Esophagus squamous epithelium (tissue), 5 donors: Measurements from ENCODE around the gene CDK6. TPM values are rescaled to one million over a fixed set of nuclear protein-coding genes. Genes with fewer than 3 reads are reported as not detected.

Experiments
- DNase-seq: peaks from one replicate; lab custom pipeline; 2025; lab: John Stamatoyannopoulos, UW
- H3K27ac ChIP-seq, 4 donors: fragments of 200-600 bp; sonication (generic); one replicate each; pipeline ENCODE4 v1.5.1; 2016 to 2019; ENCODE audit warnings: mild to moderate bottlenecking in 1 of 4
- H3K27me3 ChIP-seq, 4 donors: fragments of 200-600 bp; sonication (generic); 1 replicate in 3 of 4; 2 replicates in 1 of 4; pipeline versions ENCODE4 v1.5.1 to v1.6.0; 2017 to 2021; ENCODE audit warnings: antibody characterized with exemption in 1 of 4
- H3K36me3 ChIP-seq, 3 donors: fragments of 200-600 bp; sonication (generic); one replicate each; pipeline ENCODE4 v1.5.1; 2016 to 2019
- H3K4me1 ChIP-seq, 3 donors: fragments of 200-600 bp; sonication (generic); one replicate each; pipeline ENCODE4 v1.5.1; 2017 to 2019
- H3K4me3 ChIP-seq, 4 donors: fragments of 200-600 bp; sonication (generic); 1 replicate in 3 of 4; 2 replicates in 1 of 4; pipeline ENCODE4 v1.5.1; 2016 to 2019; ENCODE audit warnings: mild to moderate bottlenecking in 2 of 4, moderate library complexity in 1 of 4
- H3K9me3 ChIP-seq, 3 donors: fragments of 200-600 bp; sonication (generic); one replicate each; pipeline ENCODE4 v1.5.1; 2016 to 2019
- CTCF ChIP-seq, 6 experiments: fragments of 450-650 bp in 4 of 6; fragments of 200-600 bp in 2 of 6; sonication (generic) in 2 of 6; IDR thresholded peaks; one replicate each; pipeline ENCODE4 v1.5.1; 2016 to 2019; ENCODE audit warnings: antibody characterized with exemption in 6 of 6, mild to moderate bottlenecking in 4 of 6, moderate library complexity in 4 of 6
- POLR2A ChIP-seq, 4 donors: fragments of 450-650 bp; IDR thresholded peaks; one replicate each; pipeline ENCODE4 v1.6.1; 2017; ENCODE audit warnings: antibody characterized with exemption in 4 of 4, mild to moderate bottlenecking in 4 of 4, moderate library complexity in 3 of 4
- WGBS, 2 donors: methylation state at CpG; one replicate each; pipeline ENCODE4 v1.1.5; 2018; 5-methylcytosine and 5-hydroxymethylcytosine counted together
- intact Hi-C: fragments of 100-400 bp; cut with DNase I; formaldehyde crosslinking; loops from one replicate; pipeline ENCODE4 v1.15.0; 2022
- total RNA-seq, 4 donors: library from RNA; depleted of rRNA; stranded (reverse); fragments of >200 nt; gene quantifications; one replicate each; pipeline ENCODE4 v1.1.0, GENCODE V29; 2016
- donor health status: DM: yes; HTN: yes; CAD: no.

Gene CDK6
- total RNA-seq, 4 donors from 2014 or later = 15.6 to 59.2 (median 32.4) TPM

- Histone ChIP-seq H3K4me3 (no peak overlapping the region), H3K27ac (no peak overlapping the region), H3K4me1 (peaks cover 0 to 25% (median 3%) of the 10 kb centered on the region in 3 donors), H3K36me3 (no peaks in the 10 kb centered on the region), H3K27me3 (no peaks in the 10 kb centered on the region), H3K9me3 (no peaks in the 10 kb centered on the region)
- intact Hi-C loops = no loop called here
- DNase-seq = no peak
- 80 to 84% methylated on average over 3 of the region's 3 CpGs for WGBS, 2 donors
- TF ChIP-seq POLR2A (IDR thresholded peaks at IDR 0.05) (no peak), CTCF (IDR thresholded peaks at IDR 0.05) (no peak)
These were observed 122.1 kb downstream of the CDK6 start for GRCh38 chr7:92714280-92714679.

GRCh38 chr7:92709912-92710311 lies 126.5 kb downstream of the CDK6 start:
- DNase-seq = no peak
- H3K27ac ChIP-seq = no peak overlapping the region
- H3K27me3 ChIP-seq = no peaks in the 10 kb centered on the region
- intact Hi-C loops = no loop called here
- H3K4me1 ChIP-seq = peaks cover 0 to 7% (median 0%) of the 10 kb centered on the region in 3 donors
- no peaks in the 10 kb centered on the region for H3K9me3 ChIP-seq
- H3K36me3 ChIP-seq = no peaks in the 10 kb centered on the region
- WGBS, 2 donors = 88 to 96% methylated on average over 4 of the region's 4 CpGs
- TF ChIP-seq CTCF (IDR thresholded peaks at IDR 0.05) = no peak
- no peak for TF ChIP-seq POLR2A (IDR thresholded peaks at IDR 0.05)
- H3K4me3 ChIP-seq = no peak overlapping the region

- 74 to 76% methylated on average over 2 of the region's 2 CpGs for WGBS, 2 donors
These were observed 127.2 kb downstream of the CDK6 start for GRCh38 chr7:92709150-92709549.

GRCh38 chr7:92708111-92709042 lies 128.0 kb downstream of the CDK6 start:
- H3K4me1 ChIP-seq = peaks cover 0 to 7% (median 0%) of the 10 kb centered on the region in 3 donors
- TF ChIP-seq CTCF (IDR thresholded peaks at IDR 0.05) (no peak), POLR2A (IDR thresholded peaks at IDR 0.05) (no peak)
- no peak overlapping the region for H3K27ac ChIP-seq
- WGBS, 2 donors = 78 to 83% methylated on average over 5 of the region's 5 CpGs
- no peaks in the 10 kb centered on the region for H3K9me3 ChIP-seq
- no peaks in the 10 kb centered on the region for H3K27me3 ChIP-seq
- no peak for DNase-seq
- intact Hi-C loops = no loop called here
- H3K4me3 ChIP-seq = no peak overlapping the region
- no peaks in the 10 kb centered on the region for H3K36me3 ChIP-seq

More at GRCh38 chr7:92709150-92709549, 127.2 kb downstream of the CDK6 start:
- Histone ChIP-seq H3K9me3 (no peaks in the 10 kb centered on the region), H3K27ac (no peak overlapping the region), H3K4me3 (no peak overlapping the region), H3K4me1 (peaks cover 0 to 7% (median 0%) of the 10 kb centered on the region in 3 donors), H3K27me3 (no peaks in the 10 kb centered on the region), H3K36me3 (no peaks in the 10 kb centered on the region)
- DNase-seq = no peak
- intact Hi-C loops = no loop called here
- TF ChIP-seq POLR2A (IDR thresholded peaks at IDR 0.05) = no peak
- TF ChIP-seq CTCF (IDR thresholded peaks at IDR 0.05) = no peak

- Histone ChIP-seq H3K9me3 (no peaks in the 10 kb centered on the region), H3K4me3 (no peak overlapping the region), H3K4me1 (peaks cover 0 to 7% (median 0%) of the 10 kb centered on the region in 3 donors), H3K27me3 (no peaks in the 10 kb centered on the region), H3K27ac (no peak overlapping the region), H3K36me3 (no peaks in the 10 kb centered on the region)
- 82 to 83% methylated on average over 3 of the region's 3 CpGs for WGBS, 2 donors
- DNase-seq = no peak
- no peak for TF ChIP-seq POLR2A (IDR thresholded peaks at IDR 0.05)
- TF ChIP-seq CTCF (IDR thresholded peaks at IDR 0.05) = no peak
- intact Hi-C loops = no loop called here
These were observed 128.9 kb downstream of the CDK6 start for GRCh38 chr7:92707435-92707834.
